Gastroesophageal sphincter (tissue), 3 donors: Measurements from ENCODE around the gene TSPAN9.

Source experiments
- POLR2A ChIP-seq, 2 donors: fragments of 450-650 bp; IDR thresholded peaks; one replicate each; pipeline ENCODE4 v1.6.1; 2017; ENCODE audit warnings: antibody characterized with exemption in 2 of 2, mild to moderate bottlenecking in 2 of 2, moderate library complexity in 1 of 2
- POLR2AphosphoS5 ChIP-seq: sonication (generic); formaldehyde crosslinking; IDR thresholded peaks from one replicate; pipeline ENCODE4 v1.6.1; 2017; ENCODE audit warnings: antibody characterized with exemption
- TF ChIP-seq, protein P1 (sequence below), 4 experiments: fragments of 200-600 bp in 2 of 4; fragments of 450-650 bp in 2 of 4; sonication (generic) in 1 of 4; IDR thresholded peaks; one replicate each; pipeline ENCODE4 v1.5.1; 2017 to 2019; ENCODE audit warnings: antibody characterized with exemption in 4 of 4, mild to moderate bottlenecking in 2 of 4, moderate library complexity in 2 of 4

- TF ChIP-seq, protein P1, sequence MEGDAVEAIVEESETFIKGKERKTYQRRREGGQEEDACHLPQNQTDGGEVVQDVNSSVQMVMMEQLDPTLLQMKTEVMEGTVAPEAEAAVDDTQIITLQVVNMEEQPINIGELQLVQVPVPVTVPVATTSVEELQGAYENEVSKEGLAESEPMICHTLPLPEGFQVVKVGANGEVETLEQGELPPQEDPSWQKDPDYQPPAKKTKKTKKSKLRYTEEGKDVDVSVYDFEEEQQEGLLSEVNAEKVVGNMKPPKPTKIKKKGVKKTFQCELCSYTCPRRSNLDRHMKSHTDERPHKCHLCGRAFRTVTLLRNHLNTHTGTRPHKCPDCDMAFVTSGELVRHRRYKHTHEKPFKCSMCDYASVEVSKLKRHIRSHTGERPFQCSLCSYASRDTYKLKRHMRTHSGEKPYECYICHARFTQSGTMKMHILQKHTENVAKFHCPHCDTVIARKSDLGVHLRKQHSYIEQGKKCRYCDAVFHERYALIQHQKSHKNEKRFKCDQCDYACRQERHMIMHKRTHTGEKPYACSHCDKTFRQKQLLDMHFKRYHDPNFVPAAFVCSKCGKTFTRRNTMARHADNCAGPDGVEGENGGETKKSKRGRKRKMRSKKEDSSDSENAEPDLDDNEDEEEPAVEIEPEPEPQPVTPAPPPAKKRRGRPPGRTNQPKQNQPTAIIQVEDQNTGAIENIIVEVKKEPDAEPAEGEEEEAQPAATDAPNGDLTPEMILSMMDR (IDR thresholded peaks at IDR 0.05) = no peak
- TF ChIP-seq POLR2A (IDR thresholded peaks at IDR 0.05) = no peak
- TF ChIP-seq POLR2AphosphoS5 = peak; percentile 39
These were observed 45.9 kb downstream of the TSPAN9 start for GRCh38 chr12:3122841-3123678.
